Astrocyte (in vitro differentiated cells and primary cell): ENCODE results near the gene CNEP1R1.

ENCODE experiments used
- EZH2 ChIP-seq: IDR thresholded peaks from 2 replicates; pipeline ENCODE4 v1.6.1; 2012; ENCODE audit warnings: mild to moderate bottlenecking, low read length, inconsistent platforms; ENCODE audit not compliant: insufficient read depth
- TF ChIP-seq, protein P1 (sequence below): IDR thresholded peaks from 2 replicates; pipeline ENCODE4 v1.5.1; 2011; ENCODE audit warnings: low read depth, mild to moderate bottlenecking, inconsistent platforms, low read length, moderate library complexity; ENCODE audit not compliant: insufficient read depth

DNA sequence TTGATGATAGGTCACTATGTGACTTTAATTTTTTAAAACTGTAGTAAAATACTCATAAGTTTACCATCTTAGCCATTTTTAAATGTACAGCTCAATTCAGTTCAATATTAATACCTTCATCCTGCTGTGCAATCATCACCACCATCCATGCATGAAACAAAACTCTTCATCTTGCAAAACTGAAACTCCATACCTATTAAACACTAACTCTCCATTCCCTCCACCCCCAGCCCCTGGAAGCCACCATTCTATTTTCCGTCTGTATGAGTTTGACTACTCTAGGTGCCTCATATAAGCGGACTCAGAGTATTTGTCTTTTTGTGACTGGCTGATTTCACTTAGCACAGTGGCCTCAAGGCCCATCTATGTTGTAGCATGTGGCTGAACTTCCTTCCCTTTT lies 9.4 kb upstream of the CNEP1R1 start:
- TF ChIP-seq, protein P1, sequence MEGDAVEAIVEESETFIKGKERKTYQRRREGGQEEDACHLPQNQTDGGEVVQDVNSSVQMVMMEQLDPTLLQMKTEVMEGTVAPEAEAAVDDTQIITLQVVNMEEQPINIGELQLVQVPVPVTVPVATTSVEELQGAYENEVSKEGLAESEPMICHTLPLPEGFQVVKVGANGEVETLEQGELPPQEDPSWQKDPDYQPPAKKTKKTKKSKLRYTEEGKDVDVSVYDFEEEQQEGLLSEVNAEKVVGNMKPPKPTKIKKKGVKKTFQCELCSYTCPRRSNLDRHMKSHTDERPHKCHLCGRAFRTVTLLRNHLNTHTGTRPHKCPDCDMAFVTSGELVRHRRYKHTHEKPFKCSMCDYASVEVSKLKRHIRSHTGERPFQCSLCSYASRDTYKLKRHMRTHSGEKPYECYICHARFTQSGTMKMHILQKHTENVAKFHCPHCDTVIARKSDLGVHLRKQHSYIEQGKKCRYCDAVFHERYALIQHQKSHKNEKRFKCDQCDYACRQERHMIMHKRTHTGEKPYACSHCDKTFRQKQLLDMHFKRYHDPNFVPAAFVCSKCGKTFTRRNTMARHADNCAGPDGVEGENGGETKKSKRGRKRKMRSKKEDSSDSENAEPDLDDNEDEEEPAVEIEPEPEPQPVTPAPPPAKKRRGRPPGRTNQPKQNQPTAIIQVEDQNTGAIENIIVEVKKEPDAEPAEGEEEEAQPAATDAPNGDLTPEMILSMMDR = no peak
- TF ChIP-seq EZH2 = no peak
